Eye (tissue), 1 donor: ENCODE results near the gene CETP.
"Not testable (repeated sequence)": the region's sequence is repeated elsewhere in the genome, so short reads cannot be mapped to it uniquely, and the experiment has no call there.

Experiments
- DNase-seq: peaks from one replicate; pipeline ENCODE4 v3.0.0-alpha.2; 2015

CETP gene

GRCh38 chr16:56983211-56983751, 21.5 kb downstream of the CETP start:
- DNase-seq: no peak

GRCh38 chr16:56984639-56985038, 22.9 kb downstream of the CETP start:
- DNase-seq: no peak

- DNase-seq: no peak
Observed at GRCh38 chr16:56985288-56985961, 23.7 kb downstream of the CETP start.

- no peak for DNase-seq
Observed at GRCh38 chr16:56985962-56986360, 24.2 kb downstream of the CETP start.

GRCh38 chr16:56986361-56986760, 24.6 kb downstream of the CETP start:
- DNase-seq: no peak

GRCh38 chr16:56986908-56987307, 25.2 kb downstream of the CETP start:
- not testable (repeated sequence) for DNase-seq

GRCh38 chr16:56987692-56988091, 25.9 kb downstream of the CETP start:
- no peak for DNase-seq

GRCh38 chr16:56988161-56988947, 26.6 kb downstream of the CETP start:
- no peak for DNase-seq

- peak; percentile 89 for DNase-seq
Observed at GRCh38 chr16:56988948-56989945, 27.5 kb downstream of the CETP start, which contains the start of gene NLRC5. TSS of gene NLRC5 (plus strand) at chr16:56989557. CDS start at chr16:57020713, 31,156 bp downstream.

GRCh38 chr16:56989988-56990387, 28.2 kb downstream of the CETP start:
- DNase-seq: no peak

GRCh38 chr16:56990407-56991286, 28.9 kb downstream of the CETP start:
- no peak for DNase-seq

- not testable (repeated sequence) for DNase-seq
Observed at GRCh38 chr16:56992431-56992830, 30.7 kb downstream of the CETP start.

- no peak for DNase-seq
Observed at GRCh38 chr16:56993204-56993603, 31.5 kb downstream of the CETP start.

- no peak for DNase-seq
Observed at GRCh38 chr16:56994311-56994710, 32.6 kb downstream of the CETP start.

GRCh38 chr16:56995136-56995805, 33.5 kb downstream of the CETP start:
- DNase-seq: no peak

GRCh38 chr16:56997264-56997663, 35.5 kb downstream of the CETP start:
- no peak for DNase-seq

- DNase-seq: no peak
Observed at GRCh38 chr16:56997931-56998330, 36.2 kb downstream of the CETP start.

- DNase-seq: no peak
Observed at GRCh38 chr16:56998352-56998751, 36.6 kb downstream of the CETP start.

- DNase-seq: no peak
Observed at GRCh38 chr16:56998861-56999260, 37.1 kb downstream of the CETP start.

- DNase-seq: no peak
Observed at GRCh38 chr16:56999409-57000270, 37.9 kb downstream of the CETP start.
